Mammary epithelial cell (primary cell): ENCODE data around the gene LRFN3.

ENCODE experiments used
- CTCF ChIP-seq, 2 donors: IDR thresholded peaks in 1 of 2; conservative IDR thresholded peaks in 1 of 2; 2 replicates each; pipeline ENCODE4 v1.5.1; 2011 to 2012; ENCODE audit warnings: inconsistent platforms in 2 of 2, low read length in 2 of 2, mild to moderate bottlenecking in 2 of 2, control low read depth in 1 of 2, low read depth in 1 of 2; ENCODE audit not compliant: insufficient read depth in 1 of 2; ENCODE audit errors: extremely low read depth in 1 of 2
- EZH2 ChIP-seq: IDR thresholded peaks from 2 replicates; pipeline ENCODE4 v1.6.1; 2012; ENCODE audit warnings: low read length, inconsistent platforms, borderline replicate concordance

GRCh38 chr19:35908973-35909683 is 27.0 kb upstream of the LRFN3 start:
- TF ChIP-seq CTCF (conservative IDR thresholded peaks at IDR 0.05 in 1 of 2, IDR thresholded peaks at IDR 0.05 in 1 of 2; ENCODE audit: extremely low read depth in 1 of 2, insufficient read depth in 1 of 2, low read depth in 1 of 2, low read length in 2 of 2), result no peak
- TF ChIP-seq EZH2, result no peak
